SK-N-MC (cell line): Measurements from ENCODE around the gene KITLG.

Experiments used
- DNase-seq: peaks from one replicate; pipeline ENCODE4 v3.0.0-alpha.2; 2011; ENCODE audit warnings: low read depth, low spot score
- H3K27ac ChIP-seq: fragments of 200-600 bp; sonication (generic); 2 replicates; pipeline ENCODE4 v1.5.1; 2016; ENCODE audit warnings: mixed run types
- H3K36me3 ChIP-seq: fragments of 200-600 bp; sonication (generic); 2 replicates; pipeline ENCODE4 v1.6.1; 2017; ENCODE audit warnings: antibody characterized with exemption, low read length, mixed read lengths; ENCODE audit not compliant: insufficient read depth
- H3K4me3 ChIP-seq: fragments of 200-600 bp; sonication (generic); 2 replicates; pipeline ENCODE4 v1.5.1; 2016
- H3K9ac ChIP-seq: fragments of 200-600 bp; sonication (generic); 2 replicates; pipeline ENCODE4 v1.8.0; 2017; ENCODE audit warnings: mixed run types, mixed read lengths; ENCODE audit not compliant: insufficient read length
- H3K9me3 ChIP-seq: fragments of 200-600 bp; sonication (generic); 2 replicates; pipeline ENCODE4 v1.6.1; 2017; ENCODE audit warnings: low read depth, mild to moderate bottlenecking, antibody characterized with exemption, low read length, moderate library complexity, mixed read lengths
- EZH2 ChIP-seq: fragments of 200-600 bp; sonication (generic); IDR thresholded peaks from one replicate; pipeline ENCODE4 v1.6.1; 2017; ENCODE audit warnings: antibody characterized with exemption
- FOXP2 ChIP-seq: optimal IDR thresholded peaks from 2 replicates; pipeline ENCODE3; 2011; ENCODE audit warnings: mild to moderate bottlenecking, moderate library complexity; ENCODE audit not compliant: insufficient read depth; ENCODE audit errors: extremely low read length, control extremely low read depth
- POLR2AphosphoS5 ChIP-seq: IDR thresholded peaks from 2 replicates; pipeline ENCODE4 v1.6.1; 2012; ENCODE audit warnings: mild to moderate bottlenecking, low read depth, low read length, borderline replicate concordance

The KITLG gene

GRCh38 chr12:88615490-88615889, 35.2 kb upstream of the KITLG start:
- Histone ChIP-seq H3K9me3 (no peaks in the 10 kb centered on the region), H3K27ac (no peak overlapping the region), H3K4me3 (no peak overlapping the region), H3K36me3 (no peaks in the 10 kb centered on the region), H3K9ac (no peak overlapping the region)
- TF ChIP-seq EZH2 (no peak), POLR2AphosphoS5 (no peak), FOXP2 (no peak)
- no peak for DNase-seq

- Histone ChIP-seq H3K36me3 (no peaks in the 10 kb centered on the region), H3K4me3 (no peak overlapping the region), H3K9me3 (no peaks in the 10 kb centered on the region), H3K27ac (no peak overlapping the region), H3K9ac (no peak overlapping the region)
- TF ChIP-seq FOXP2: no peak
- DNase-seq: no peak
Measured at GRCh38 chr12:88604646-88605045, 24.4 kb upstream of the KITLG start.

GRCh38 chr12:88600272-88600671, 20.0 kb upstream of the KITLG start:
- no peak for DNase-seq
- no peak overlapping the region for H3K9ac ChIP-seq
- no peaks in the 10 kb centered on the region for H3K36me3 ChIP-seq
- TF ChIP-seq EZH2 (no peak), POLR2AphosphoS5 (no peak), FOXP2 (no peak)
- H3K4me3 ChIP-seq: no peak overlapping the region
- no peaks in the 10 kb centered on the region for H3K9me3 ChIP-seq
- no peak overlapping the region for H3K27ac ChIP-seq

GRCh38 chr12:88597365-88597764, 17.1 kb upstream of the KITLG start:
- Histone ChIP-seq H3K9ac (no peak overlapping the region), H3K36me3 (no peaks in the 10 kb centered on the region), H3K9me3 (no peaks in the 10 kb centered on the region), H3K27ac (no peak overlapping the region), H3K4me3 (no peak overlapping the region)
- TF ChIP-seq FOXP2 (no peak), EZH2 (no peak), POLR2AphosphoS5 (no peak)
- no peak for DNase-seq

GRCh38 chr12:88595697-88596096, 15.4 kb upstream of the KITLG start:
- Histone ChIP-seq H3K4me3 (no peak overlapping the region), H3K9ac (no peak overlapping the region), H3K36me3 (no peaks in the 10 kb centered on the region), H3K27ac (no peak overlapping the region), H3K9me3 (no peaks in the 10 kb centered on the region)
- DNase-seq: no peak
- TF ChIP-seq FOXP2 (no peak), EZH2 (no peak), POLR2AphosphoS5 (no peak)

GRCh38 chr12:88594780-88595179, 14.5 kb upstream of the KITLG start:
- Histone ChIP-seq H3K9ac (no peak overlapping the region), H3K9me3 (no peaks in the 10 kb centered on the region), H3K27ac (no peak overlapping the region), H3K4me3 (no peak overlapping the region), H3K36me3 (no peaks in the 10 kb centered on the region)
- TF ChIP-seq POLR2AphosphoS5 (no peak), FOXP2 (no peak), EZH2 (no peak)
- DNase-seq: no peak

GRCh38 chr12:88591343-88591742, 11.1 kb upstream of the KITLG start:
- Histone ChIP-seq H3K9ac (no peak overlapping the region), H3K27ac (no peak overlapping the region), H3K9me3 (no peaks in the 10 kb centered on the region), H3K36me3 (no peaks in the 10 kb centered on the region), H3K4me3 (no peak overlapping the region)
- no peak for DNase-seq
- TF ChIP-seq EZH2 (no peak), POLR2AphosphoS5 (no peak), FOXP2 (no peak)

- no peak overlapping the region for H3K4me3 ChIP-seq
- no peak for DNase-seq
- no peak for TF ChIP-seq EZH2
- TF ChIP-seq POLR2AphosphoS5: no peak
- TF ChIP-seq FOXP2: no peak
- no peaks in the 10 kb centered on the region for H3K36me3 ChIP-seq
- no peaks in the 10 kb centered on the region for H3K9me3 ChIP-seq
- H3K27ac ChIP-seq: no peak overlapping the region
- H3K9ac ChIP-seq: no peak overlapping the region
Measured at GRCh38 chr12:88590851-88591250, 10.6 kb upstream of the KITLG start.

- TF ChIP-seq EZH2 (no peak), POLR2AphosphoS5 (no peak), FOXP2 (no peak)
- no peaks in the 10 kb centered on the region for H3K9me3 ChIP-seq
- DNase-seq: no peak
- no peak overlapping the region for H3K27ac ChIP-seq
- no peak overlapping the region for H3K9ac ChIP-seq
- no peaks in the 10 kb centered on the region for H3K36me3 ChIP-seq
- no peak overlapping the region for H3K4me3 ChIP-seq
Measured at GRCh38 chr12:88585077-88585476, 4.8 kb upstream of the KITLG start.
